Mucosa of stomach (tissue), 1 donor: ENCODE measurements around the gene ATP9A.
"Not testable (repeated sequence)": the region's sequence is repeated elsewhere in the genome, so short reads cannot be mapped to it uniquely, and the experiment has no call there.

Experiments used
- H3K27me3 ChIP-seq: one replicate; pipeline ENCODE4 v1.7.0; 2013; ENCODE audit warnings: mild to moderate bottlenecking, low read length; ENCODE audit not compliant: control insufficient read depth, insufficient read depth
- H3K36me3 ChIP-seq: one replicate; pipeline ENCODE4 v1.7.0; 2013; ENCODE audit warnings: low read length; ENCODE audit not compliant: control insufficient read depth, insufficient read depth
- H3K4me1 ChIP-seq: one replicate; pipeline ENCODE4 v1.7.0; 2013; ENCODE audit warnings: mild to moderate bottlenecking, low read length; ENCODE audit not compliant: control insufficient read depth, insufficient read depth
- H3K4me3 ChIP-seq: one replicate; pipeline ENCODE4 v1.7.0; 2013; ENCODE audit warnings: low read length
- H3K9ac ChIP-seq: one replicate; pipeline ENCODE4 v1.7.0; 2013; ENCODE audit warnings: mild to moderate bottlenecking, low read length, moderate library complexity
- H3K9me3 ChIP-seq: one replicate; pipeline ENCODE4 v1.7.0; 2013; ENCODE audit warnings: mild to moderate bottlenecking, low read length, moderate library complexity; ENCODE audit not compliant: control insufficient read depth
- donor health status: Pancreatic carcinoma.

ATP9A gene

DNA sequence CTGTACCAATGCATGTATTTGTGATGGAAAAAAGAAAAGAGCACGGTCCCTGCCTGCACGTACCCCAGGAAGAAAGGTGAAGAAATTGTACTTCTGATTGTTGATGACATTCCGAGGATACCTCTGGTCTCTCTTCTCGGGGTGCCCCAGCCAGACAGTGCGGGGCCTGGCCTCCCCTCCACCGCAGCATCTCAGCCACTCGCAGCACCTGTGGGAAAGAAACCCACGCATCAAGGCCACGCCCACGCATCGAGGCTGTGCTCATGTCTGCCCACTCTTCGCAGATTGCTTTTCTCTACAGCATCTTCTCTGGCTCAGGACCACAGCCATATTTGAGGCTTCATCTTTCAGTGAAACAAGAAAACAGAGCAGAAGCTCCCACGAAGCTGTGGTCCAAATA, 38.4 kb downstream of the ATP9A start:
- Histone ChIP-seq H3K27me3 (no peaks in the 10 kb centered on the region), H3K36me3 (peaks cover 1% of the 10 kb centered on the region), H3K9me3 (no peaks in the 10 kb centered on the region), H3K9ac (no peak overlapping the region), H3K4me1 (peaks cover 20% of the 10 kb centered on the region), H3K4me3 (no peak overlapping the region)

DNA sequence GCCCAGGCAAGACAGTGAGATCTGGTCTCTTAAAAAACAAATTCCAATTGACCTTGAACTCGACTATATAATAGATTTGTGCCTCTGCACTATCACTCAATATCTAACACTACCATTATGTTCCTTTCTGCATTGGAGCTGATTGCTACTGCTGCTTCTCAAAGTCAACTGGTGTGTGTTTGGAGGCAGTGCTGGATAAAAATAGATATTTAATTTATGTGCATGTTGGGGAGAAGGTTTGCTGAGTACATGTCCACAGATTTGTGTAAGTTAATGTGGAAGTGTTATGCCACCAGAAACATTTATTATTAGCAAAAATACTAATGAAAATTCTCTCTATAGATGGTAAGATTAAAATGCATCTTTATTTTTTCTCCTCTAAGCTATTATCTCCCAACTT, 39.5 kb downstream of the ATP9A start:
- Histone ChIP-seq H3K4me3 (no peak overlapping the region), H3K9me3 (no peaks in the 10 kb centered on the region), H3K36me3 (peaks cover 8% of the 10 kb centered on the region), H3K27me3 (no peaks in the 10 kb centered on the region), H3K9ac (no peak overlapping the region), H3K4me1 (peaks cover 15% of the 10 kb centered on the region)

DNA sequence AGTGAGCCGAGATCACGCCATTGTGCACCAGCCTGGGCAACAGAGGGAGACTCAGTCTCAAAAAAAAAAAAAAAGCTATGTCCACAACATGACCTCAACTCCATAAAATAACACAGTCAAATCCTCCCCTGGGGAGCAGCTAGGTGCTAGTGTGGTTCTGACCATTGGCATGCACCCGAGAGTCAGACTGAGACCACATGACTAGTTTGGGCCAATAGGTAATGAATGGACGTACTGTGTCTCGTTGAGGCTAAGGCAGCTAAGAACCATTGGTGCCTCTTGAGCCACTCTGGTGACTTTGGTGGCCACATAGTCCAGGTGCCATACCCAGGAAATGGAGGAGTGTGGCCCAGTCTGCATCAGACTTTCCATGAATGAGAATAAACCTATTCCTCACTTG, 40.3 kb downstream of the ATP9A start:
- Histone ChIP-seq H3K27me3 (no peaks in the 10 kb centered on the region), H3K36me3 (peaks cover 8% of the 10 kb centered on the region), H3K4me1 (peaks cover 10% of the 10 kb centered on the region), H3K9ac (no peak overlapping the region), H3K9me3 (no peaks in the 10 kb centered on the region), H3K4me3 (no peak overlapping the region)

DNA sequence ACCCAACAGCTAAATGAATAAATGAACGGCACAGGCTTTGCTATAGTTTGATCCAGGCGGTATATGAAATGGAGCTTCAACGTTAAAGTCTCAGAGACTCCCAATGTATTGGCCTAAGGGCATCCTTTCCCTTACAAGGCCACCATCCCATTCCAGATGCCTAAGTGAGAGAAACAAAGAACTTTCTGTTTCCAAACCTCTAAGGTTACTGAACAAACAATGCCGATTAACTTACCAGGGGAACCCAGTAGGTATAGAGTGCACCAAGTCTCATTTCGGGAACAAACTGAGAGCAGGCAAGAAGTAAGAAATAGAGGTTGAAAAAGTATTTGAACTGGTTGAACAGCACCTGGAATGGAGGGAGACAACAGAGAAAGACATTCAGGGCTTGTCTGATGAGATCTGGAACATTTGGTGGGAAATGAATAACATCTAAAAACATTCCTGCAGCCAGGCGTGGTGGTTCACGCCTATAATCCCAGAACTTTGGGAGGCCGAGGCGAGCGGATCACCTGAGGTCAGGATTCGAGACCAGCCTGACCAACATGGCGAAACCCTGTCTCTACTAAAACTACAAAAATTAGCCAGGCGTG, 42.5 kb downstream of the ATP9A start:
- no peaks in the 10 kb centered on the region for H3K27me3 ChIP-seq
- no peak overlapping the region for H3K4me3 ChIP-seq
- no peak overlapping the region for H3K9ac ChIP-seq
- H3K9me3 ChIP-seq = no peaks in the 10 kb centered on the region
- H3K36me3 ChIP-seq = peaks cover 8% of the 10 kb centered on the region
- peaks cover 5% of the 10 kb centered on the region for H3K4me1 ChIP-seq

DNA sequence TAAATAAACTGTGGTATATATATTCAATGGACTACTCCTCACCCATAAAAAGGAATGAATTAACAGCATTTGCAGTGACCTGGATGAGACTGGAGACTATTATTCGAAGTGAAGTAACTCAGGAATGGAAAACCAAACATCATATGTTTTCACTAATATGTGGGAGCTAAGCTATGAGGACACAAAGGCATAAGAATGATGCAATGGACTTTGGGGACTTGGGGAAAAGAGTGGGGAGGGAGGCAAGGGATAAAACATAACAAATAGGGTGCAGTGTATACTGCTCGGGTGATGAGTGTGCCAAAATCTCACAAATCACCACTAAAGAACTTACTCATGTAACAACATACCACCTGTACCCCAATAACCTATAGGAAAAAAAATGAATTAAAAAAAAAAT, 45.2 kb downstream of the ATP9A start:
- not testable (repeated sequence) for H3K4me3 ChIP-seq, H3K27me3 ChIP-seq

DNA sequence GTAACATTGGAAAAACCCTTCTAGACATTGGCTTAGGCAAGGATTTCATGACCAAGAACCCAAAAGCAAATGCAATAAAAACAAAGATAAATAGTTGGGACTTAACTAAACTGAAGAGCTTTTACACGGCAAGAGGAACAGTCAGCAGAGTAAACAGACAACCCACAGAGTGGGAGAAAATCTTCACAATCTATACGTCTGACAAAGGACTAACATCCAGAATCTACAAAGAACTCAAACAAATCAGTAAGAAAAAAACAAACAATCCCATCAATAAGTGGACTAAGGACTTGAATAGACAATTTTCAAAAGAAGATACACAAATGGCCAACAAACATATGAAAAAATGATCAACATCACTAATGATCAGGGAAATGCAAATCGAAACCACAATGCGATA, 45.9 kb downstream of the ATP9A start:
- H3K9ac ChIP-seq, H3K9me3 ChIP-seq, H3K4me1 ChIP-seq, H3K36me3 ChIP-seq, H3K27me3 ChIP-seq, H3K4me3 ChIP-seq: not testable (repeated sequence)

More for the DNA sequence above, 45.2 kb downstream of the ATP9A start:
- H3K36me3 ChIP-seq, H3K9ac ChIP-seq, H3K4me1 ChIP-seq, H3K9me3 ChIP-seq: not testable (repeated sequence)

DNA sequence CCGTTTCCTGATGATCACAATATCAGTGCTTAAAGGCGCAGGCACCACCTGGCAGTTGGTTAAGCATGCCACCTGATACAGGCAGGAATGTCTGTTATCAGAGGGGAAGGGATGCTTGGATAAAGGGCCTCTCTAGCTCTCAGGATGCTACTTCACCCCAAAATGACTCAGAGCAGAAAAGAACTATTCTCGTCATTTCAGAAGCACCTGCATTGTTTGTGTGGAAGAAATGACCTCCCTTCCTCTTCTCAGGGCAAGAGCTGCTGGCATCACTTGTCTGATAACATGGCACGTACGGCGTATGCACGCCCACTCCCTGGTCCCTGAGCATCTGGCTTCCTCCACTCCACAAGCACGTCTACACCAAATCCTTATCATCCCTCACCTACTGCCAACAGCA, 47.3 kb downstream of the ATP9A start:
- no peaks in the 10 kb centered on the region for H3K9me3 ChIP-seq
- H3K4me1 ChIP-seq = peaks cover 9% of the 10 kb centered on the region
- no peak overlapping the region for H3K4me3 ChIP-seq
- H3K27me3 ChIP-seq = no peaks in the 10 kb centered on the region
- H3K36me3 ChIP-seq = peaks cover 8% of the 10 kb centered on the region
- H3K9ac ChIP-seq = no peak overlapping the region

DNA sequence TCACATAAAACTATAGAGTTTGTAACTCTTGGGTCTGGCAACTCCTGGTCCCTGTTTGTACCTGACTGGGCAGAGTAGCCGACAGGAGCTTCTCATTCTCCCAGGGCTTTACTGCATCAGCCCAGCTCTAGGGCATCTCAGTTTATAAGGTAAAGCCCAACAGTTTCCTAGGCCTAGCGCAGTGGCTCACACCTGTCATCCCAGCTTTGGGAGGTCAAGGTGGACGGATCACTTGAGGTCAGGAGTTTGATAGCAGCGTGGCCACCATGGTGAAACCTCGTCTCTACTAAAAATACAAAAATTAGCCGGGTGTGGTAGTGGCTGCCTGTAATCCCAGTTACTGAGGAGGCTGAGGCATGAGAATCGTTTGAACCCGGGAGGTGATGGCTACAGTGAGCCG, 47.8 kb downstream of the ATP9A start:
- H3K27me3 ChIP-seq = no peaks in the 10 kb centered on the region

DNA sequence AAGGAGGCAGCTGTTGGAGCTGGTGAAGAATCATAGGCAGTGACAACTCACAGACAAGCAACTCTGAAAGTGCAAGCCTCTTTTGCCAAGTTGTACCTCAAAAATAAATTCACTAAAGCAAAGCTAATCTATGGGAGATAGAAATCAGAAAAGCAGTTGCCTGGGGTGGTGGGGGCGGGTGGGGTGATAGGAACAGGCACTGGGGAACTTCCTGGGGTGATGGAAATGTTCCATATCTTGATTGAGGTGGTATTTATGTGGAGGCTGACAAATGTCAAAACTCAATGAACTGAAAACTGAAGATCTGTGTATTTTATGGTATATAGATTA, 52.4 kb downstream of the ATP9A start:
- H3K27me3 ChIP-seq = no peaks in the 10 kb centered on the region
- peaks cover 18% of the 10 kb centered on the region for H3K4me1 ChIP-seq
- no peak overlapping the region for H3K4me3 ChIP-seq
- H3K9me3 ChIP-seq = no peaks in the 10 kb centered on the region
- H3K9ac ChIP-seq = no peak overlapping the region
- no peaks in the 10 kb centered on the region for H3K36me3 ChIP-seq

More for the DNA sequence above, 47.8 kb downstream of the ATP9A start:
- Histone ChIP-seq H3K4me3 (no peak overlapping the region), H3K36me3 (peaks cover 8% of the 10 kb centered on the region), H3K9ac (no peak overlapping the region), H3K4me1 (peaks cover 14% of the 10 kb centered on the region), H3K9me3 (no peaks in the 10 kb centered on the region)

DNA sequence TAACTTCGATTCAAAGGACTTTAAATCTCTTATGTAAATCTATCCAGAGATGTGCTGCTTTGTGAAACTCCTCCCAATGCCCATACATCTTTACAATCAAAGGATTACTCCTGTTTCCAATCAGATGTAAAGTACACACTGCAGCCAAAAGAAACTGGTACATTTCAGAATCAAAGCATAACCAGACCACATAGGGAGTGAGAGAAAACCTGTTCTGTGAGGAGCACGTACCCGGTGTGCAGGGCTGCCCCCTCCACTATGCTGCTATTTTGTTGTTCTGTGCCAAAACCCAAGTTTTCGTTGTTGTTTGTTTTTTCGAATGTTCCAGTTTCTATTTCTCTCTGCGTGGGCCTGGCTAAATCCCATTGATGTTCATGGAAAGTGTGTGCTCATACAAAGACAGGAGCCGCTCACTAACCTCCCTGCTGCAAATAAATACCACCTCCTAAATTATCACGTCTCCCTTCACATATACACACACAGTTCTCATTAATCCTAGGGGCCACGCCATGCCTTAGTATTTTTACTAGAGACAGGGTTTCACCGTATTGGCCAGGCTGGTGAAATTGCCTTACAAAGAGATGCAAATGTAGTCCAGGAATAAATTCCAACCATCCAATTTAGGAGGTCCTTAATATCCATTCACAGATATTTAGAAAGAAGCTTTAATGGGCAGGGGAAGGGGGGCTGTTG, 52.9 kb downstream of the ATP9A start:
- H3K27me3 ChIP-seq = no peaks in the 10 kb centered on the region
- H3K9me3 ChIP-seq = no peaks in the 10 kb centered on the region
- no peak overlapping the region for H3K4me3 ChIP-seq
- peaks cover 14% of the 10 kb centered on the region for H3K4me1 ChIP-seq
- no peaks in the 10 kb centered on the region for H3K36me3 ChIP-seq
- no peak overlapping the region for H3K9ac ChIP-seq

DNA sequence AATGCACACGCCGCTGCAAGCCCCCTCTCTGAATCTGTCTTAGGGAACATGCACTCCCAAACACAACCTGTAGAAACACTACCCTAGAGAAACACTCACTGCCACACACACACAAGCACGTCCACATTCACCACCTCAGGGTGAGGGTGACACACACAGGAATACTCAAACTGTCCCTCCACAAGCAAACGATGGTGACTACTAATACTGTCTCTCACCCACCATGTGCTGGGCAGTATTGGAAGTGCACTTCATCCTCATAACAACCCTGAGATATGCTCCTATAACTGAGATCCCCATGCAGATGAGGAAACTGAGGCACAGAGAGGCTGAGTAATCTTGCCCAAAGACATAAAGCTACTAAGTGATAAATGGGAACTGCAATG, 55.0 kb downstream of the ATP9A start:
- Histone ChIP-seq H3K36me3 (no peaks in the 10 kb centered on the region), H3K9ac (no peak overlapping the region), H3K4me1 (peaks cover 14% of the 10 kb centered on the region), H3K4me3 (no peak overlapping the region), H3K9me3 (no peaks in the 10 kb centered on the region), H3K27me3 (no peaks in the 10 kb centered on the region)

DNA sequence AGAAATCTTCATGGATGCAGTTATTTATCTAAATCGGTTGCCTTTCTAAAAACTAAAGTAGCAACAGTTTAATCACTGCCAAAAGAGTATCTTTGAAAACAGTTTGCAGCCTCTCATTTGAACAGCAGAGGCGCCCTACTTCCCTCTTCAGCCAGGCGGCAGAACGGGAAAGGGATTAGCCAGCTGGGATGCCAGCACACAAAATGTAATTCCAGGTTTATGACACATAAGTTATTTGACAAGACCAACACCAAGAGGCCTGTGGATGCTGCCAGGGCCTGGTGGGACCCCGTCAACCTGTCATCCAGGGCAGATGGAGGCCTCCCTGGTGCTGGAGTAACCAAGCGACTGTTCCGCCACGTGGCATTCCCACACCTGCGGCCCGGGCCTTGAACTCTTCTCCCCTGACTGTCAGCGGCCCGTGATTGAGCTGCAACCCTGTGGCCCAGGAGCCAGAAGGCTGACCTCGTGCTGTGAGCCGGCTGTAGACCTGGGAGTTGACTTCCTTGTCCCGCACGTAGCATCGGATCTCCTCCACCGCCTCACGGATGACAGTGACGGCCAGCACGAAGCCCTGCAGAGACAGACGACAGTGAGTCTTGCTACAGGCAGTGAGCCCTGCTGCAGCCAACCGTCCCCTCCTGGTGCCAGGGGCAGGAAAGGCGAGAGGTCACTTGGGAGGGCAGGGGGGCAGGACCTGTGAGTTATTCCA, 55.5 kb downstream of the ATP9A start:
- Histone ChIP-seq H3K36me3 (no peaks in the 10 kb centered on the region), H3K9ac (no peak overlapping the region), H3K27me3 (no peaks in the 10 kb centered on the region), H3K4me3 (no peak overlapping the region), H3K9me3 (no peaks in the 10 kb centered on the region), H3K4me1 (peaks cover 14% of the 10 kb centered on the region)
